Measurements from ENCODE around the gene WDR87.
"Not testable (repeated sequence)": the region's sequence is repeated elsewhere in the genome, so short reads cannot be mapped to it uniquely, and the experiment has no call there.

WDR87 gene

GRCh38 chr19:37874784-37875183 is 31.6 kb downstream of the WDR87 start:
- no peak for FAIRE-seq

GRCh38 chr19:37872383-37872782 is 34.0 kb downstream of the WDR87 start:
- no peak for FAIRE-seq

GRCh38 chr19:37869766-37870340 is 36.5 kb downstream of the WDR87 start:
- FAIRE-seq: no peak

- no peak for FAIRE-seq
Observed at GRCh38 chr19:37867831-37868230, 38.6 kb downstream of the WDR87 start.

GRCh38 chr19:37865930-37866329 is 40.5 kb downstream of the WDR87 start:
- FAIRE-seq: not testable (repeated sequence)

- FAIRE-seq: no peak
Observed at GRCh38 chr19:37864501-37864900, 41.9 kb downstream of the WDR87 start.

- no peak for FAIRE-seq
Observed at GRCh38 chr19:37855098-37855497, 51.3 kb downstream of the WDR87 start.

GRCh38 chr19:37845932-37846331 is 60.5 kb downstream of the WDR87 start:
- FAIRE-seq: no peak
